HG02798 (cell line): ENCODE results near the gene NCBP2L.
"Not testable (repeated sequence)": the region's sequence is repeated elsewhere in the genome, so short reads cannot be mapped to it uniquely, and the experiment has no call there.

Experiments used
- ATAC-seq: cut with Tn5 transposase; IDR thresholded peaks from one replicate; pipeline ENCODE4 v1.9.1; 2021; ENCODE audit warnings: mild to moderate bottlenecking; ENCODE audit not compliant: unreplicated experiment, poor library complexity

Gene NCBP2L

GRCh38 chrX:107780525-107780924, 3.0 kb downstream of the NCBP2L start:
- no peak for ATAC-seq

GRCh38 chrX:107787827-107788226, 10.3 kb downstream of the NCBP2L start:
- ATAC-seq, result no peak

- no peak for ATAC-seq
Observed at GRCh38 chrX:107804427-107804826, 26.9 kb downstream of the NCBP2L start.

GRCh38 chrX:107805179-107805578, 27.6 kb downstream of the NCBP2L start:
- ATAC-seq, result no peak

GRCh38 chrX:107810053-107810452, 32.5 kb downstream of the NCBP2L start:
- ATAC-seq, result not testable (repeated sequence)

- no peak for ATAC-seq
Observed at GRCh38 chrX:107818900-107819521, 41.5 kb downstream of the NCBP2L start.

GRCh38 chrX:107823042-107823441, 45.5 kb downstream of the NCBP2L start:
- no peak for ATAC-seq

- no peak for ATAC-seq
Observed at GRCh38 chrX:107823456-107823855, 45.9 kb downstream of the NCBP2L start.

GRCh38 chrX:107825698-107826237, 48.2 kb downstream of the NCBP2L start, which contains the start of gene MID2:
Gene MID2, plus strand, starts transcription at chrX:107825866. Its CDS starts 561 bp downstream, at chrX:107826427.
- peak; percentile 52 for ATAC-seq

- peak; percentile 74 for ATAC-seq
Observed at GRCh38 chrX:107826238-107827029, 48.9 kb downstream of the NCBP2L start.

GRCh38 chrX:107827030-107827831, 49.7 kb downstream of the NCBP2L start:
- ATAC-seq, result no peak

- ATAC-seq, result no peak
Observed at GRCh38 chrX:107827852-107828251, 50.3 kb downstream of the NCBP2L start.

- no peak for ATAC-seq
Observed at GRCh38 chrX:107829878-107830277, 52.3 kb downstream of the NCBP2L start.

- ATAC-seq, result no peak
Observed at GRCh38 chrX:107831071-107831730, 53.7 kb downstream of the NCBP2L start.

- no peak for ATAC-seq
Observed at GRCh38 chrX:107834275-107835201, 57.0 kb downstream of the NCBP2L start.

GRCh38 chrX:107836958-107837357, 59.4 kb downstream of the NCBP2L start:
- no peak for ATAC-seq

GRCh38 chrX:107840971-107841370, 63.4 kb downstream of the NCBP2L start:
- ATAC-seq, result no peak

- ATAC-seq, result no peak
Observed at GRCh38 chrX:107842715-107843400, 65.3 kb downstream of the NCBP2L start.
